GM21619 (cell line): ENCODE measurements around the gene USP13.
"Not testable (repeated sequence)": the region's sequence is repeated elsewhere in the genome, so short reads cannot be mapped to it uniquely, and the experiment has no call there.

Experiments used
- ATAC-seq: cut with Tn5 transposase; IDR thresholded peaks from one replicate; pipeline ENCODE4 v1.9.1; 2021; ENCODE audit not compliant: unreplicated experiment

USP13 gene

DNA sequence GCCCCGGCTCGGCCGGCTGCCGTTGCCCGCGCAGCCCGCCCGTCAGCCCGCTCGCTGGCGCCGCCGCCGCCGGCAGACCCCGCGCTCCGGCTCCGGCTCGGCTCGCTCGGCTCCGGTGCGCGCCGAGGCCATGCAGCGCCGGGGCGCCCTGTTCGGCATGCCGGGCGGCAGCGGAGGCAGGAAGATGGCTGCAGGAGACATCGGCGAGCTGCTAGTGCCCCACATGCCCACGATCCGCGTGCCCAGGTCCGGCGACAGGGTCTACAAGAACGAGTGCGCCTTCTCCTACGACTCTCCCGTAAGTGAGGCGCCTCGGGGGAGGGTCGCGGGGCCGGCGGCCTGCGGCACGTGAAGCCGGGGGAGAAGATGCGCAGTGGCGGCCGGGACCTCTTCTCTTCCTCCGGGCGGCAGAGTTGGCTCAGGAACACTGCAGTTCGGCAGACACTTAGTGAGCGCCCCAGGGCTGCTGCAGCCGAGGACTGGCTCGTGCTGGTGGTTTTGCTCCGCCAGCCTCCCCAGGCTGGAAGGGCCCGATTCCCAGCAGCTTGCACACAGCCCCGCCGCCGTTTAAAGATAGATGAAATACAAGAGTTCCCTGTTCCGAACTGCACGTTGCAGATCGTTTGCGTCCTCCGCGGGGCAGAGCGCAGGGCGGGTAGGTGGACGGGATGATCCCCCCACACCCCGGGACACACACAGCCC lies 407 bp downstream of the USP13 start:
- peak; percentile 57 for ATAC-seq

- no peak for ATAC-seq
Measured at GRCh38 chr3:179655236-179655635, 2.4 kb downstream of the USP13 start.

DNA sequence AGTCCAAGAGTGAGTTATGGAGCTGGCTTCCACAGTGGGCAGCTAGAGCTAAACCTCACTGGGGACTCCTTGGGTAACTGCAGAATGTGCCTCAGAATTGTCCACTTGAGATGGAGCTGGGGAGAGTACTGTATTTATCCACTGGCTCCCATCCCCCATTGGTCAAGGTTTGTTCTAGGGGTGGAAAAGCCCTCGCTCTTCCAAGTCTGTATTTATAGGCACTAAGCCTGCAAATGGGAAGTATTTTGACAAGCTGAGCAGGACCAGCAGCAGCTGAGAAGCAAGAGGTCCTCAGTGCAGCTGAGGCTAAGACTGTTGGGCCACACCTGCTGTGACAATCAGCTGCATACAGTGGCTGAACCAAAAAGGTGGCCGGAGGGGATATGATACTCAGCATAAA lies 5.8 kb downstream of the USP13 start:
- no peak for ATAC-seq

DNA sequence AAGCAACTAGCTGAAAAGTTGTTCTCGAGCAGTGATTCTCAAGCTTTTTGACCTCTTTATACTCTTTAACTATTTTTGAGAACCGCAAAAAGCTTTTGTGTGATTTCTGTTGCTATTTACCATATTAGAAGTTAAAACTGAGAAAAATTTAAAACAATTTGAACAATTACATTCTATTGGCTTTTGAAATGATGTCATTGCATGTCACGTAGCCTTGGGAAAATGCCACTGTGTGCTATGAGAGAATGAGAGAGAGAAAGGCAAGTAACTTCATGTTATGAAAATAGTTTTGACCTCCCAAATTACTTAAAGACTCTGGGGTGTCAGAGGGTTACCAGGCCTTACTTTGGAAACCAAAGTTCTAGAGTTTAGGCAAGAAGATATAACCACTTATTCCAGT lies 8.0 kb downstream of the USP13 start:
- no peak for ATAC-seq

- no peak for ATAC-seq
Measured at GRCh38 chr3:179661777-179662176, 8.9 kb downstream of the USP13 start.

DNA sequence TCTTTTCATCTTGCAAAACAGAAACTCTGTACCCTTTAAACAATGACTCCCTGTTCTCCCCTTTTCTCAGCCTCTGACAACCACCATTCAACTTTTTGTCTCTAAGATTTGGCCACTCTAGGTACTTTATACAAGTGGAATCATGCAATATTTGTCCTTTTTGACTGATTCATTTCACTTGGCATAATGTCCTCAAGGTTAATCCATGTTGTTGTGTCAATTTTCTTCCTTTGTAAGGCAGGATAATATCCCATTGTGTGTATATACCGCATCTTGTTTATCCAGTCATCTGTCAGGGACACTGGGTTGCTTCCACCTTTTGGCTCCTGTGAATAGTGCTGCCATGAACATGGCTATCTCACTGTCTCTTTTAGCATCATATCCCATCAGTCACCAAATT lies 10.3 kb downstream of the USP13 start:
- no peak for ATAC-seq

DNA sequence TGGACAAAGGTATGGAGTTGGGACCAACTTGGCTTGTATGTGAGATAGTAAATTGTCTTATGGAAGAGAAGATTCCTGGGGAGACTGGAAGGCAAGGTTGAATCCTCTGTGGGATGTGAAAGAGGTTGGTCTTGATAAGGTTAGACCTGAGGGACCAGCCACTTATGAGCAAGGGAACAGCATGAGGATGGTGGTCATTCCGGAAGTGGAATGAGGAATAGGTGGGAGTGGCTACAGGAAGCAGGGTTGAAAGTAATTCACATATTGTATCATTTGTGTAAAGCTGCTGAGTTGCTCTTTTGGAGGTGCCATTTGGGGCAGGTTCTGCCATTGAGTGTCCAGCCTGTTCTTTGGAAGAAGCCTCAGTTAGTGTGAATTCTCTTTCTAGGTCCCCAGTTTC lies 13.2 kb downstream of the USP13 start:
- ATAC-seq = no peak

DNA sequence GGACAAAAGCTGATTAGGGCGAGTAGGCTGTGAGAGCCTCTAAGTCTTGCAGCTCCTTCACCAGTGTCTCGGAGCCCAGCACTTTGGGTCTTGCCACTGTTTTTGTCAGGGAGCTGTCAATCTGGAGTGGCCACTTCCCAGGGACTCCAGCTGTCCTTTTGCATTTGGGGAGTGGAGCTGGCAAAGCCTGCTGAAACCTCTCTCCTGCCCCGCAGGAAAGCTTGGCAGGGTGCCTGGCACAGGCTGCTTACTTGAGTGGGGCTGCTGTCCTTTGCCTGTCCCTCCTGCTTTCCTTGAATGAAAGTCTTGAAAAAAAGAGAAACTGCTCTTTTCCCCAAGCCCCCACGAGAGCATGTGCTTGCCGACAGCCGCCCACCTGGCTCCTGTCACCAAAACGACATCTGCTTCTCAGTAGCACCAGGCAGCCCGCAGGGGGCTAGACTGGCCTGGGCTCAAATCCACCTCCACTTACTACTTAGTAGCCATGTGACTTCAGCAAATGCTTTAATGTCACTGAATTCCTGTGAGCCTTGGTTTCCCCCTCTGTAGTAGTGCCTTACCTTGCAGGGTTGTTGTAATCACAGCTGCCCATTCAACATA lies 13.7 kb downstream of the USP13 start:
- ATAC-seq = no peak

DNA sequence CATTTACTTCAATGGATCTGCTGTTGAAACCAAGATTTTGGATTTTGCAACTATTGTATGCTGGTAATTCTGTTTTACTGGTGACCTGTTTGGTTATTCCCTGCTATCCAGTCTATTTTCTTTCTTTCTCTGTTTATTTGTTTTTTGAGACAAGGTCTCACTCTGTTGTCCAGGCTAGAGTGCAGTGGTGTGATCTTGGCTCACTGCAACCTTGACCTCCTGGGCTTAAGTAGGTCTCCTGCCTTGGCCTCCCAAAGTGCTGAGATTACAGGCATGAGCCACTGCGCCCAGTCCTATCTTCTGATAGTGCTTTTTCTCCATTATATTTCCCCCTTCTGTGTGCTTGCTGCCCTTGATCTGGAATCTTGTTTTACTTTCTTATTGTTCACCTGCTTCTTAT lies 15.6 kb downstream of the USP13 start:
- ATAC-seq = no peak

GRCh38 chr3:179670311-179670710 lies 17.5 kb downstream of the USP13 start:
- no peak for ATAC-seq

DNA sequence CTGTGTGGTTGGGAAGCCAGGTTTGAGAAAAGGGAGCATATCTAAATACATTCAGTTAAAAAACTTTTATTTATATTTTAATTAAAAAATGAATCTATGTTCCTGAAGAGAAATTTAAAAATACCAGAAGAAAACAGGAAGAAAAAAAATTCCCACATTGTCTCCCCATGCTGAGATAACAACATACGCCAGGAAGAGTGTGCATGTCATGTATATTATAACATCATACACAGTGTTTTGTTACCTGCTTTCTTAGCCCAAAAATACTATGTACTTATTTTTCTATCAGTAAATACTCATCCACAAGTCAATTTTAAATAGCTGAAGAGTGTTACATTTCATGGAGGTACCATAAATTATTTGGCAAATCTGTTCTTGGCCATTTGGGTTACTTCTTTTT lies 18.5 kb downstream of the USP13 start:
- no peak for ATAC-seq

GRCh38 chr3:179671747-179672242 lies 19.0 kb downstream of the USP13 start:
- ATAC-seq = no peak

GRCh38 chr3:179672918-179673317 lies 20.1 kb downstream of the USP13 start:
- ATAC-seq = no peak

DNA sequence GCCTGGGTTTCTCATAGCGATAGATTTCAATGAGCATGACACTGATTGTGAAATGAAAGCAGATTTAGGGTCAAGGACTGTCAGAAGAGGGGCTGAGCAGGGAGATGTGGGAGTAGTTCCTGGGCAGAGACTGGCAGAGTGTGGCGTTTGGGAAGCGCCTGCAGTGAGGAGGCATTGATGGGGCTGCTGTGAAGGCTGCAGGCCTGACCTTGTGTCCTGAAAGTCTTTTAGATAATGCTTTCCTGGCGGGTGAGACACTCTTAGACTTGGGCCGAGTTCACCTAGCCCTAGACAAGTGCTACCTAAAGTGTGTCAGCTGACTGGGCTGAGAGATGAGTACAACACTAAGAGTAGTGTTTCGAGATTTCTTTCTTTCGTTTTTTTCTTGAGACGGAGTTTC lies 20.7 kb downstream of the USP13 start:
- no peak for ATAC-seq

GRCh38 chr3:179676081-179676480 lies 23.2 kb downstream of the USP13 start:
- no peak for ATAC-seq

DNA sequence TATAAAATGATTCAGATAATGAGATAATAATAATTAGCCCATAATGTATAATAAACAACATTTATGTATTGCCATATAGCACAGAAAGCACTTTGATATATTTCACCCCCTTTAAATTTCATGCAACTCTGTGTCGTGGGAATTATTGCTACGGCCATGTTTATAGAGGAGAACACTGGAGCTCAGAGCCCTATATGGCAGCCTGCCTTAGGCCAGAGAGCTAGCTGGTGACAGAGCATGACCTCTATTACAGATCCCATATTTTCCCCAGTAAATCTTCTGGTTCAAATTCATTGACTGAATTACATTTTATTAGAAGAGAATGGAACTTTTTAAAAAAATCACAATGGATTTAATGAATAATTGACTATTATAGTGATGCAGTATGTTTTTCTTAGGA lies 25.0 kb downstream of the USP13 start:
- no peak for ATAC-seq

DNA sequence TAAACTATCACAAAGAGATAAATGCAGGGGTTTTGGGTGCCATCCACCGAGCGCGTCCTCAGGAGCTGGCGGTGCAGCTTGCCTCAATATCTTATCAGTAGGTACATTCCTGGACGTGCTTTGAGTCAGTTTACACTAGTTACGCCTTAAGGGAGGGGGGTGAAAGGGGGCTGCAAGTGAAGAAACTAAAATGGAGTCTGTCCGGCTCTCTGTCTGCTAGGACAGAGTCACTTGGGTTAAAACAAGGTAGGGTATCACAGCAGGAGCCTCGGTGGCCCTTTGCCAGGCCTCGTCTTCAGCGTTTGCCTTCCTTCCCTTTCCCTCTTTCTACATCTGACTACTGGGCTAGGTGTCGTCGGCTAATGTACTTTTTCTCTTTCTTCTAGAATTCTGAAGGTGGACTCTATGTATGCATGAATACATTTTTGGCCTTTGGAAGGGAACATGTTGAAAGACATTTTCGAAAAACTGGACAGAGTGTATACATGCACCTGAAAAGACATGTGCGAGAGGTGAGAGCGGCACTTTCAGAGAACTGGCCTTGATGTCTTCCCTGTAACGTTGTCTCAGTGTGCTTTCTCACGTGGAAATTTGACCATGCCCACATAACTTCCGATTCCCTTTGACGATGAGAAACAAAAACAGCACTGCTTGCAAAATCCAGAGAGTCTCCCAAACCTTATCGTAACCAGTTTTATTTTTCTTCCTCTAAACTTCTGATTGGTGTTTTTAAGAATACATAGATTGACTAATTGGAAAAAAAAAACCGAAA lies 28.8 kb downstream of the USP13 start:
- ATAC-seq = no peak

- ATAC-seq = no peak
Measured at GRCh38 chr3:179682426-179683080, 29.7 kb downstream of the USP13 start.

DNA sequence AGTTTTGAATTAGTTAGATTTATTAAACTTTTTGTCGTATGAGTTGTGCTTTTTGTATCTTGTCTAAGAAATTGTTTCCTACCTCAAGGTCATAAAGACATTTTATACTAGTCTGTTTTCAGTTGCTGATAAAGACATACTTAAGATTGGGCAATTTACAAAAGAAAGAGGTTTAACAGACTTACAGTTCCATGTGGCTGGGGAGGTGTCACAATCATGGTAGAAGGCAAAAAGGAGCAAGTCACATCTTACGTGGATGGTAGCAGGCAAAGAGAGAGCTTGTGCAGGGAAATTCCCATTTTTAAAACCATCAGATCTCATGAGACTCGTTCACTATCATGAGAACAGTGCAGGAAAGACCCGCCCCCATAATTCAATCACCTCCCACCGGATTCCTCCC lies 30.4 kb downstream of the USP13 start:
- not testable (repeated sequence) for ATAC-seq

- no peak for ATAC-seq
Measured at GRCh38 chr3:179687967-179688535, 35.2 kb downstream of the USP13 start.

DNA sequence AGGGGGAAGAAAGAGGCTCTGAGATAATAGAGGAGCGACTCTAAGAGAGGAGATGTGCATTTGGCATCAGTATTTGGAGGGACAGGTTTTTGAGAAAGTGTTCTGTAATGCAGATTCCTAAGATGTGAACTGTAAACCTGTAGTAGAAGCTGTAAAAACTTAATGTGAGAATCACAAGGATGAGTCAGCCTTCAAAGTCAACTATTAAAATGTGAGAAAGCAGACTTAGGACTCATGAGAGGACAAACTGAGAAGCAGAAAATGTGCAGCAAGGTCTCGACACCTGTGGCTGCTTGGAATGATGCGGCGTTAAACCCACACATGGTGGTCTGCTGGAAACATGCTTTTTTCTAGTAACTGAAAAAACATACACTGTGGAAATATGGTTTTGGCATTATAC lies 36.0 kb downstream of the USP13 start:
- ATAC-seq = no peak
